Endothelial cell of umbilical vein (primary cell): ENCODE measurements around the gene ITPR1. TPM values are rescaled to one million over a fixed set of nuclear protein-coding genes. Genes with fewer than 3 reads are reported as not detected.

Experiments used
- BruUV-seq: library from RNA; stranded (reverse); fragments of 400-500 nt; replicated peaks from 2 replicates; lab custom pipeline; 2021; lab: Mats Ljungman, UMichigan
- CTCF ChIA-PET: fragments of 300-600, 350-600 bp; sonication (Branson Sonifier 250); formaldehyde crosslinking; loops from one replicate; lab custom pipeline; 2021; ENCODE audit warnings: antibody characterized with exemption, inconsistent platforms; lab: Charles Lee
- POLR2A ChIA-PET: fragments of 300-600, 350-600 bp; sonication (Branson Sonifier 250); formaldehyde crosslinking; loops from one replicate; lab custom pipeline; 2021; ENCODE audit warnings: antibody characterized with exemption, inconsistent platforms; lab: Charles Lee
- DNase-seq: peaks from one replicate; pipeline ENCODE4 v3.0.0-alpha.2; 2011; ENCODE audit warnings: low read depth, low spot score
- FAIRE-seq: peaks from 2 replicates; lab custom pipeline; 2011; peaks lifted over from hg19 to GRCh38; lab: Jason Lieb, UNC
- H2AFZ ChIP-seq: 2 replicates; pipeline ENCODE4 v1.6.0; 2012; ENCODE audit warnings: low read depth, low read length, control low read depth, inconsistent platforms
- H3K27ac ChIP-seq: 2 replicates; pipeline ENCODE4 v1.5.1; 2011; ENCODE audit warnings: low read depth, mild to moderate bottlenecking, control low read depth, low read length, moderate library complexity; ENCODE audit not compliant: insufficient read depth
- H3K27me3 ChIP-seq, 2 experiments: 2 replicates each; pipeline versions ENCODE4 v1.6.0 to v1.6.1; 2011; ENCODE audit warnings: low read length in 2 of 2, mixed read lengths in 1 of 2; ENCODE audit not compliant: control insufficient read depth in 2 of 2, insufficient read depth in 2 of 2
- H3K36me3 ChIP-seq, 2 experiments: 2 replicates in 1 of 2; 3 replicates in 1 of 2; pipeline ENCODE4 v1.5.1; 2011; ENCODE audit warnings: low read length in 2 of 2, mild to moderate bottlenecking in 1 of 2, moderate library complexity in 1 of 2; ENCODE audit not compliant: control insufficient read depth in 2 of 2, insufficient read depth in 2 of 2; ENCODE audit errors: extremely low read depth in 1 of 2
- H3K4me1 ChIP-seq: 3 replicates; pipeline ENCODE4 v1.5.1; 2011; ENCODE audit warnings: mild to moderate bottlenecking, low read length; ENCODE audit not compliant: control insufficient read depth, insufficient read depth; ENCODE audit errors: extremely low read depth
- H3K4me2 ChIP-seq: 2 replicates; pipeline ENCODE4 v1.6.1; 2011; ENCODE audit warnings: low read length, control low read depth, mixed read lengths; ENCODE audit not compliant: insufficient read depth
- H3K4me3 ChIP-seq, 3 experiments: fragments of 200-600 bp in 1 of 3; sonication (generic), shearing (Covaris generic) in 1 of 3; replicated peaks in 1 of 3; 2 replicates each; pipeline ENCODE4 v1.5.1; 2011 to 2016; ENCODE audit warnings: control low read depth in 3 of 3, low read length in 3 of 3, mild to moderate bottlenecking in 2 of 3, inconsistent platforms in 1 of 3, low read depth in 1 of 3, moderate library complexity in 1 of 3; ENCODE audit not compliant: insufficient read depth in 1 of 3
- H3K79me2 ChIP-seq: 2 replicates; pipeline ENCODE4 v1.6.0; 2012; ENCODE audit warnings: low read length, inconsistent platforms; ENCODE audit not compliant: control insufficient read depth, insufficient read depth
- H3K9ac ChIP-seq: replicated peaks from 2 replicates; pipeline ENCODE3; 2011; ENCODE audit warnings: low read length, control low read depth; ENCODE audit not compliant: insufficient read depth; ENCODE audit errors: extremely low read depth
- H3K9me1 ChIP-seq: replicated peaks from 3 replicates; pipeline ENCODE4 v1.6.0; 2011; ENCODE audit warnings: mild to moderate bottlenecking, low read length; ENCODE audit not compliant: control insufficient read depth, insufficient read depth; ENCODE audit errors: extremely low read depth
- H3K9me3 ChIP-seq: replicated peaks from 2 replicates; pipeline ENCODE4 v1.5.1; 2012; ENCODE audit warnings: low read length, inconsistent platforms; ENCODE audit not compliant: control insufficient read depth, insufficient read depth
- H4K20me1 ChIP-seq: replicated peaks from 2 replicates; pipeline ENCODE3; 2011; ENCODE audit warnings: mild to moderate bottlenecking, low read length; ENCODE audit not compliant: control insufficient read depth, insufficient read depth; ENCODE audit errors: extremely low read depth
- CTCF ChIP-seq, 2 donors: IDR thresholded peaks; 1 replicate in 1 of 2; 2 replicates in 1 of 2; pipeline ENCODE4 v1.5.1; 2011; ENCODE audit warnings: low read length in 2 of 2, mild to moderate bottlenecking in 2 of 2, moderate library complexity in 2 of 2, control low read depth in 1 of 2, inconsistent platforms in 1 of 2, low read depth in 1 of 2; ENCODE audit not compliant: insufficient read depth in 1 of 2; ENCODE audit errors: extremely low read depth in 1 of 2
- EZH2 ChIP-seq: IDR thresholded peaks from 2 replicates; pipeline ENCODE4 v1.6.1; 2012; ENCODE audit warnings: borderline replicate concordance, low read depth, mild to moderate bottlenecking, moderate library complexity, low read length, inconsistent platforms; ENCODE audit not compliant: severe bottlenecking
- FOS ChIP-seq: IDR thresholded peaks from 2 replicates; pipeline ENCODE4 v1.6.1; 2011; ENCODE audit warnings: mild to moderate bottlenecking, low read length, moderate library complexity, borderline replicate concordance; ENCODE audit not compliant: insufficient read depth
- GATA2 ChIP-seq: IDR thresholded peaks from 2 replicates; pipeline ENCODE4 v1.7.0; 2011; ENCODE audit warnings: low read depth, mild to moderate bottlenecking, moderate library complexity, mixed read lengths, low read length; ENCODE audit not compliant: insufficient read length, insufficient read depth
- JUN ChIP-seq: IDR thresholded peaks from 2 replicates; pipeline ENCODE4 v1.6.1; 2011; ENCODE audit warnings: borderline replicate concordance, low read depth; ENCODE audit not compliant: insufficient read length, insufficient read depth
- MYC ChIP-seq: IDR thresholded peaks from one replicate; pipeline ENCODE4 v1.6.1; 2011; ENCODE audit warnings: mild to moderate bottlenecking, low read depth, low read length
- POLR2A ChIP-seq: IDR thresholded peaks from 2 replicates; pipeline ENCODE4 v1.6.1; 2012; ENCODE audit warnings: low read depth, mild to moderate bottlenecking, control low read depth, low read length
- POLR2AphosphoS5 ChIP-seq: IDR thresholded peaks from 2 replicates; pipeline ENCODE4 v1.6.1; 2012; ENCODE audit warnings: low read depth, mild to moderate bottlenecking, control low read depth, low read length, moderate library complexity; ENCODE audit not compliant: insufficient read depth
- dilution Hi-C: fragments of 300-500 bp; cut with MboI; formaldehyde crosslinking; loops from one replicate; pipeline ENCODE4 v1.15.0; 2019; ENCODE audit warnings: low sequenced_read_pairs; ENCODE audit not compliant: extremely low pct_ligation_motif_present
- intact Hi-C: fragments of 100-400 bp; cut with micrococcal nuclease; formaldehyde crosslinking; loops from one replicate; pipeline ENCODE4 v1.10.0; 2022
- polyA plus RNA-seq, 4 experiments: library from polyadenylated mRNA; depleted of rRNA in 3 of 4; stranded (reverse) in 3 of 4; unstranded in 1 of 4; fragments of >200 nt; gene quantifications; 2 replicates each; pipeline versions ENCODE4 v1.2.1 to v1.2.3, GENCODE V29; 2011 to 2012; ENCODE audit warnings: missing spikeins in 1 of 4
- total RNA-seq: library from RNA; stranded (reverse); gene quantifications from 2 replicates; pipeline ENCODE4 v1.2.3, GENCODE V29; 2021
- TF ChIP-seq, protein P1 (sequence below): IDR thresholded peaks from 2 replicates; pipeline ENCODE4 v1.6.1; 2011; ENCODE audit not compliant: insufficient read depth, insufficient read length

The ITPR1 gene
- total and polyA plus RNA-seq, 2 donors (not counting 3 experiments of a cell fraction or from before 2014, with no cell fraction given) = 5.1 to 16.1 TPM

GRCh38 chr3:4829031-4829394 lies 335.9 kb downstream of the ITPR1 start:
- Histone ChIP-seq H3K9me3 (no peaks in the 10 kb centered on the region), H3K79me2 (no peaks in the 10 kb centered on the region), H3K4me2 (no peak overlapping the region), H3K4me1 (peaks cover 35% of the 10 kb centered on the region), H3K27ac (no peak overlapping the region), H3K36me3 (no peaks in the 10 kb centered on the region), H3K9ac (no peak overlapping the region), H2AFZ (no peak overlapping the region), H3K4me3 (no peak overlapping the region), H4K20me1 (no peaks in the 10 kb centered on the region), H3K9me1 (no peaks in the 10 kb centered on the region), H3K27me3 (no peaks in the 10 kb centered on the region)
- ChIA-PET POLR2A (no interaction called here), CTCF (interaction anchor here (0.6 to 1.3 kb wide), 3 partner anchors 108 to 198 kb away, joined by 3 to 4 read pairs (median 3); no protein-coding TSS in a partner anchor)
- dilution Hi-C loops = no loop called here
- intact Hi-C loops = no loop called here
- no peak for DNase-seq
- FAIRE-seq = no peak
- no TSS peak for BruUV-seq
- TF ChIP-seq FOS = no peak
- no peak for TF ChIP-seq POLR2A
- TF ChIP-seq, protein P1, sequence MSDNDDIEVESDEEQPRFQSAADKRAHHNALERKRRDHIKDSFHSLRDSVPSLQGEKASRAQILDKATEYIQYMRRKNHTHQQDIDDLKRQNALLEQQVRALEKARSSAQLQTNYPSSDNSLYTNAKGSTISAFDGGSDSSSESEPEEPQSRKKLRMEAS = no peak
- no peak for TF ChIP-seq JUN
- no peak for TF ChIP-seq EZH2
- no peak for TF ChIP-seq MYC
- TF ChIP-seq POLR2AphosphoS5 = no peak
- TF ChIP-seq GATA2 = no peak
- no peak for TF ChIP-seq CTCF (IDR thresholded peaks at IDR 0.05; ENCODE audit: extremely low read depth in 1 of 2, insufficient read depth in 1 of 2, low read depth in 1 of 2, low read length in 2 of 2)
